Spleen (tissue), 11 donors: Measurements from ENCODE around the gene GPR34. TPM values are rescaled to one million over a fixed set of nuclear protein-coding genes. Genes with fewer than 3 reads are reported as not detected.

Experiments
- DNase-seq: peaks from one replicate; pipeline ENCODE4 v3.0.0-alpha.2; 2020
- H3K27ac ChIP-seq, 8 donors: fragments of 200-600 bp; sonication (generic) in 7 of 8; 1 replicate in 4 of 8; 2 replicates in 4 of 8; pipeline versions ENCODE4 v1.5.0 to v1.8.0; 2016 to 2021; ENCODE audit warnings: inconsistent platforms in 4 of 8, mild to moderate bottlenecking in 4 of 8, moderate library complexity in 1 of 8
- H3K27me3 ChIP-seq, 7 donors: fragments of 200-600 bp; sonication (generic) in 6 of 7; replicated peaks in 1 of 7; 1 replicate in 4 of 7; 2 replicates in 3 of 7; pipeline versions ENCODE4 v1.5.0 to v1.8.0; 2016 to 2021; ENCODE audit warnings: inconsistent platforms in 3 of 7, mild to moderate bottlenecking in 1 of 7
- H3K36me3 ChIP-seq, 6 donors: fragments of 200-600 bp; sonication (generic) in 5 of 6; 1 replicate in 4 of 6; 2 replicates in 2 of 6; pipeline versions ENCODE4 v1.5.0 to v1.8.0; 2016 to 2021; ENCODE audit warnings: inconsistent platforms in 2 of 6
- H3K4me1 ChIP-seq, 6 donors: fragments of 200-600 bp; sonication (generic) in 5 of 6; 1 replicate in 3 of 6; 2 replicates in 3 of 6; pipeline versions ENCODE4 v1.5.0 to v1.8.0; 2016 to 2021; ENCODE audit warnings: inconsistent platforms in 3 of 6
- H3K4me3 ChIP-seq, 8 donors: fragments of 200-600 bp; sonication (generic) in 7 of 8; 1 replicate in 4 of 8; 2 replicates in 4 of 8; pipeline versions ENCODE4 v1.5.0 to v1.8.0; 2016 to 2021; ENCODE audit warnings: inconsistent platforms in 4 of 8, mild to moderate bottlenecking in 4 of 8, moderate library complexity in 2 of 8
- H3K9me3 ChIP-seq, 8 donors: fragments of 200-600 bp; sonication (generic) in 7 of 8; 1 replicate in 4 of 8; 2 replicates in 4 of 8; pipeline versions ENCODE4 v1.5.0 to v1.8.0; 2016 to 2021; ENCODE audit warnings: inconsistent platforms in 4 of 8
- POLR2A ChIP-seq, 3 donors: fragments of 450-650 bp; IDR thresholded peaks; one replicate each; pipeline ENCODE4 v1.5.1; 2017; ENCODE audit warnings: antibody characterized with exemption in 3 of 3, mild to moderate bottlenecking in 1 of 3
- POLR2AphosphoS5 ChIP-seq, 3 donors: sonication (generic); formaldehyde crosslinking; IDR thresholded peaks; one replicate each; pipeline ENCODE4 v1.5.1; 2017; ENCODE audit warnings: antibody characterized with exemption in 3 of 3
- WGBS, 5 donors: extraction: QIAGEN DNeasy Blood & Tissue Kit in 3 of 5; methylation state at CpG; one replicate each; pipeline versions ENCODE4 v1.1.5 to v1.1.7; 2013 to 2018; 5-methylcytosine and 5-hydroxymethylcytosine counted together
- intact Hi-C: fragments of 100-400 bp; cut with DNase I; formaldehyde crosslinking; loops from one replicate; pipeline ENCODE4 v1.15.0; 2023; ENCODE audit warnings: low total_unique reads
- polyA plus RNA-seq, 3 donors: library from polyadenylated mRNA; stranded (reverse); fragments of 200-250 nt; gene quantifications; one replicate each; pipeline ENCODE4 v1.2.1, GENCODE V29; 2013
- total RNA-seq, 7 donors: library from RNA; depleted of rRNA in 3 of 7; stranded (reverse); fragments of >200 nt in 3 of 7; fragmentation: NEBNext Ultra II Directional in 4 of 7; extraction: Animal tissue kit (Norgen Biotek cat#: 25700) in 4 of 7; gene quantifications; one replicate each; pipeline versions ENCODE4 v1.1.0 to v1.2.1, GENCODE V29; 2016 to 2021
- TF ChIP-seq, protein P1 (sequence below), 11 experiments: fragments of 200-600 bp in 7 of 11; fragments of 450-650 bp in 4 of 11; sonication (generic) in 4 of 11; IDR thresholded peaks in 8 of 11; conservative IDR thresholded peaks in 3 of 11; 1 replicate in 7 of 11; 2 replicates in 4 of 11; pipeline versions ENCODE4 v1.4.0 to v1.8.0; 2016 to 2021; ENCODE audit warnings: antibody characterized with exemption in 11 of 11, inconsistent platforms in 4 of 11, mild to moderate bottlenecking in 1 of 11
- donor health status: healthy with polysubstance abuse.
- donor health status: DM: no; HTN: no; CAD: no; lungs with moderate emphysema.
- donor health status: DM: no; HTN: no; CAD: no.
- donor health status: Bipolar disorder and iron deficiency.
- donor health status: healthy.
- donor health status: DM: no; HTN: no; CAD: no.
- donor health status: DM: yes; HTN: yes; CAD: no.

The GPR34 gene
- total and polyA plus RNA-seq, 10 donors, result 5.5 to 45.1 (median 15.1) TPM

DNA sequence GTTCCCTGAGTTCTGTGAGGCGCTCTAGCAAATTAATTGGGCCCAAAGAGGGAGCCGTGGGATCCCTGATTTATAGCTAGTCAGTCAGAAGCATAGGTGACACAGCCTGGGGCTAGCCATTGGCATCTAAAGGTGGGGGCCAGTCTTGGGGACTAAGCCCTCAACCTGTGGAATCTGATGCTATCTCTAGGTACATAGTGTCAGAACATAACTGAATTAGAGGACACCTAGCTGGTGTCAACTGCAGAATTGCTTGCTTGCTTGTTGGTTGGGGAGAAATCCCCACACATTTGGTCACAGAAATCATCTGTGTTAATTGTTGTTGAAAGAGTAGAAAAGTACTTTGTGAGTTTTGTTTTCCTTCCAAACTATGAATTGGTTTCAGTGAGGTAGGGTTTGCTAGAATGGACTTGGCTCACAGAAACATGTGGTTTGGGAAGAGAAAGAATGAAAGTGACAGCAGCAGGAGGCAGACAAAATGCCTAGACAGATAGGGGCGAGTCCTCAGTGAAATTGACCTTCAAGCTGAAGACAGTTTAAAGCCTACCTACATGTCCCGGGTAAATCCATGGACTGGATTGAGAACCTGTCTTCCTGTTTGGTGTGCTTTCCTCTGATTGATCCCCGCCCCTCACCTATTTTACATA, 22.4 kb downstream of the GPR34 start:
- Histone ChIP-seq H3K27me3 (peaks cover 0 to 9% (median 0%) of the 10 kb centered on the region in 7 donors), H3K4me3 (no peak overlapping the region), H3K27ac (no peak overlapping the region), H3K4me1 (peaks cover 5 to 30% (median 12%) of the 10 kb centered on the region in 6 donors), H3K9me3 (no peaks in the 10 kb centered on the region), H3K36me3 (no peaks in the 10 kb centered on the region)
- 63 to 100% (median 92%) methylated on average over 5 of the region's 5 CpGs for WGBS, 5 donors
- intact Hi-C loops, result no loop called here
- TF ChIP-seq POLR2AphosphoS5 (IDR thresholded peaks at IDR 0.05) (no peak), POLR2A (IDR thresholded peaks at IDR 0.05) (no peak)
- TF ChIP-seq, protein P1, sequence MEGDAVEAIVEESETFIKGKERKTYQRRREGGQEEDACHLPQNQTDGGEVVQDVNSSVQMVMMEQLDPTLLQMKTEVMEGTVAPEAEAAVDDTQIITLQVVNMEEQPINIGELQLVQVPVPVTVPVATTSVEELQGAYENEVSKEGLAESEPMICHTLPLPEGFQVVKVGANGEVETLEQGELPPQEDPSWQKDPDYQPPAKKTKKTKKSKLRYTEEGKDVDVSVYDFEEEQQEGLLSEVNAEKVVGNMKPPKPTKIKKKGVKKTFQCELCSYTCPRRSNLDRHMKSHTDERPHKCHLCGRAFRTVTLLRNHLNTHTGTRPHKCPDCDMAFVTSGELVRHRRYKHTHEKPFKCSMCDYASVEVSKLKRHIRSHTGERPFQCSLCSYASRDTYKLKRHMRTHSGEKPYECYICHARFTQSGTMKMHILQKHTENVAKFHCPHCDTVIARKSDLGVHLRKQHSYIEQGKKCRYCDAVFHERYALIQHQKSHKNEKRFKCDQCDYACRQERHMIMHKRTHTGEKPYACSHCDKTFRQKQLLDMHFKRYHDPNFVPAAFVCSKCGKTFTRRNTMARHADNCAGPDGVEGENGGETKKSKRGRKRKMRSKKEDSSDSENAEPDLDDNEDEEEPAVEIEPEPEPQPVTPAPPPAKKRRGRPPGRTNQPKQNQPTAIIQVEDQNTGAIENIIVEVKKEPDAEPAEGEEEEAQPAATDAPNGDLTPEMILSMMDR (IDR thresholded peaks at IDR 0.05 in 8 of 11, conservative IDR thresholded peaks at IDR 0.05 in 3 of 11), result no peak
- no peak for DNase-seq

DNA sequence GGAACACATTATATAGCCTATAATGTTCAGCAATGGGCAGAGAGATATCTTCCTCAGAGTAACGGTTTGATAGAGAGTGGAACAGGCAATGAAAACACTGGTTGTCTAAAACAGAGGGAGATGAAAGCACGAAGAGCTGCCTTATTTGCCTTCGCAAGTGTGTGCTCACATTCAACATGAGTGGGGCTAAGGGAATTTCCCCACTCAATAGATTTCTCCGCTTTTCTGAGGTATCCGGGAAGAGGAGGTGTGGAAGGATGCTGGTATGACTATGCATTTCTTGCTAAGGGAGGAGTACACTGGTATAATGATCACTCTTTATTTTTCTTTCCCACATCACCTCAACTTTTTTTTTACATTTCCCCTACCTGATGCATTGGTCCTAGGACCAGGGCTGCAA, 27.4 kb downstream of the GPR34 start:
- DNase-seq, result no peak
- TF ChIP-seq POLR2AphosphoS5 (IDR thresholded peaks at IDR 0.05) (no peak), POLR2A (IDR thresholded peaks at IDR 0.05) (no peak)
- TF ChIP-seq, protein P1 (IDR thresholded peaks at IDR 0.05 in 8 of 11, conservative IDR thresholded peaks at IDR 0.05 in 3 of 11), result no peak
- peak overlapping the region in 2 of 8 donors; percentile 15 to 41 for H3K27ac ChIP-seq
- H3K4me1 ChIP-seq, result peaks cover 0 to 36% (median 11%) of the 10 kb centered on the region in 6 donors
- H3K36me3 ChIP-seq, result no peaks in the 10 kb centered on the region
- intact Hi-C loops, result no loop called here
- peaks cover 0 to 35% (median 11%) of the 10 kb centered on the region in 8 donors for H3K9me3 ChIP-seq
- WGBS, 5 donors, result 81 to 88% (median 87%) methylated on average over 5 of the region's 5 CpGs
- peaks cover 0 to 16% (median 0%) of the 10 kb centered on the region in 7 donors for H3K27me3 ChIP-seq
- no peak overlapping the region for H3K4me3 ChIP-seq

DNA sequence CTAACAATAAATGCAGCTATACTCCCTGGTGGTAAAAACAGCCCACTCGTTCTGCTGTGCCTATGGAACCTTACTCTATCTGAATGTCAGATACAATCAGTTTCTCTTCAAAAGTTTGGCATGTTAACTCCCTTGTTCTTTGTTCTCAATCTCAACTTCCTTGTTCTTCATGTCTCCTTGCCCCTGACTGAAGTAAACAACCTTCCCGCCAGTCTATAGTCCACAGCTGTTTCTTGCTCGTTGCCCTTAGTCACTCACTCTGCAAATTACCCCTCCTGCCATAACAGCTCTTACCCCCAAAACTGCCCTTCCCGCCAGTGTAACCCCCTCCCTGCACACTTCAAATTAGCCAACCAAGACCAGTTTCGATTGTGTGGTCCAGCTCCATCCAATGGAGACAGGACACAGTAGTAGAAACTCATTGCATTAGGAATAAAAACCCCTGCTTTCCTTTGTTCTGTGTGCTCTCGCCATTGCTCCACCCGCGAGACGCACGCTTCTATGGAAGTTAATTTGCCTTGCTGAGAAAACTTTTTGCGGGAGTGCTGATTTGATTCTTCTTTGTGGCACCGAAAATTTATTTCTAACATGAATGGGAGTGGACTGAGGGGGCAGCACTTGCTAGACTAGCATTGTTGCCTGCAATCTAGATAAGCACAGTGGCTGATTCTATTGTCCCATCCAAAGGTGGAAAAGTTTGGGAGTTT, 28.1 kb downstream of the GPR34 start:
- intact Hi-C loops, result no loop called here

More for the DNA sequence above, 28.1 kb downstream of the GPR34 start:
- Histone ChIP-seq H3K9me3 (peaks cover 0 to 35% (median 11%) of the 10 kb centered on the region in 8 donors), H3K4me3 (no peak overlapping the region), H3K27me3 (peaks cover 0 to 12% (median 0%) of the 10 kb centered on the region in 7 donors), H3K36me3 (no peaks in the 10 kb centered on the region), H3K27ac (peak overlapping the region in 2 of 8 donors; percentile 15 to 41), H3K4me1 (peaks cover 0 to 43% (median 12%) of the 10 kb centered on the region in 6 donors)
- WGBS, 5 donors, result 83 to 89% (median 86%) methylated on average over 12 of the region's 12 CpGs
- DNase-seq, result no peak
- TF ChIP-seq POLR2A (IDR thresholded peaks at IDR 0.05) (no peak), POLR2AphosphoS5 (IDR thresholded peaks at IDR 0.05) (no peak)
- TF ChIP-seq, protein P1 (IDR thresholded peaks at IDR 0.05 in 8 of 11, conservative IDR thresholded peaks at IDR 0.05 in 3 of 11), result no peak
